HepG2 (cell line): ENCODE data around the gene SRCAP. TPM values are rescaled to one million over a fixed set of nuclear protein-coding genes. Genes with fewer than 3 reads are reported as not detected.

Source experiments
- ATAC-seq: fragments of 200-7000 bp; cut with Tn5 transposase; 3 replicates; pipeline ENCODE4 v1.9.1; 2020; ENCODE audit warnings: mild to moderate bottlenecking, moderate library complexity
- BruUV-seq: library from RNA; stranded (reverse); fragments of 400-500 nt; replicated peaks from 2 replicates; lab custom pipeline; 2021; lab: Mats Ljungman, UMichigan
- CTCF ChIA-PET: fragments of 300-600 bp; formaldehyde crosslinking; extraction: SDS; loops from one replicate; lab custom pipeline; 2021; ENCODE audit warnings: low total read pairs, inconsistent platforms, low intra/inter-chr PET ratio; lab: Yijun Ruan, JAX
- POLR2A ChIA-PET: fragments of 350-600 bp; sonication (Branson Sonifier 250); formaldehyde crosslinking; loops from one replicate; lab custom pipeline; 2020; ENCODE audit warnings: antibody characterized with exemption, inconsistent platforms; lab: Yijun Ruan, JAX
- DNase-seq: peaks from one replicate; pipeline ENCODE4 v3.0.0-alpha.2; 2015; ENCODE audit warnings: low spot score
- FAIRE-seq: peaks from 3 replicates; lab custom pipeline; 2011; peaks lifted over from hg19 to GRCh38; lab: Jason Lieb, UNC
- H2AFZ ChIP-seq: one replicate; pipeline ENCODE4 v1.6.1; 2011; ENCODE audit warnings: low read length, inconsistent platforms
- H3K27ac ChIP-seq: fragments of 300-600 bp; 3 replicates; pipeline ENCODE4 v1.8.0; 2011; ENCODE audit warnings: mixed run types, mild to moderate bottlenecking, mixed read lengths, low read length, inconsistent platforms; ENCODE audit not compliant: insufficient read depth; ENCODE audit errors: extremely low read length
- H3K27me3 ChIP-seq, 2 experiments: fragments of 200-600 bp in 1 of 2; 2 replicates in 1 of 2; 3 replicates in 1 of 2; pipeline versions ENCODE4 v1.6.0 to v1.8.0; 2011; ENCODE audit warnings: low read length in 2 of 2, mild to moderate bottlenecking in 2 of 2, moderate library complexity in 2 of 2, inconsistent platforms in 1 of 2; ENCODE audit not compliant: insufficient read depth in 2 of 2, control insufficient read depth in 1 of 2
- H3K36me3 ChIP-seq, 2 experiments: fragments of 200-600 bp in 1 of 2; replicated peaks in 1 of 2; 2 replicates in 1 of 2; 3 replicates in 1 of 2; pipeline versions ENCODE4 v1.5.1 to v1.8.0; 2011; ENCODE audit warnings: low read length in 2 of 2, inconsistent platforms in 1 of 2; ENCODE audit not compliant: insufficient read depth in 2 of 2, control insufficient read depth in 1 of 2
- H3K4me1 ChIP-seq: 2 replicates; pipeline ENCODE4 v1.5.1; 2012; ENCODE audit warnings: low read length, inconsistent platforms; ENCODE audit not compliant: insufficient read depth
- H3K4me2 ChIP-seq: 2 replicates; pipeline ENCODE4 v1.6.0; 2011; ENCODE audit warnings: low read depth, low read length, inconsistent platforms
- H3K4me3 ChIP-seq, 3 experiments: fragments of 200-600 bp in 1 of 3; sonication (generic), shearing (Covaris generic) in 1 of 3; replicated peaks in 1 of 3; 2 replicates each; pipeline ENCODE4 v1.5.1; 2011 to 2016; ENCODE audit warnings: low read length in 3 of 3, inconsistent platforms in 2 of 3, low read depth in 2 of 3, mild to moderate bottlenecking in 2 of 3, control low read depth in 1 of 3, mixed read lengths in 1 of 3; ENCODE audit not compliant: insufficient read depth in 1 of 3
- H3K79me2 ChIP-seq: one replicate; pipeline ENCODE4 v1.6.1; 2011; ENCODE audit warnings: low read length, inconsistent platforms; ENCODE audit not compliant: insufficient read depth
- H3K9ac ChIP-seq: 2 replicates; pipeline ENCODE4 v1.6.0; 2011; ENCODE audit warnings: mild to moderate bottlenecking, low read depth, low read length, inconsistent platforms; ENCODE audit not compliant: insufficient read depth
- H3K9me3 ChIP-seq: 2 replicates; pipeline ENCODE4 v1.5.1; 2012; ENCODE audit warnings: mild to moderate bottlenecking, low read length
- H4K20me1 ChIP-seq: 2 replicates; pipeline ENCODE4 v1.6.0; 2011; ENCODE audit warnings: inconsistent platforms, mild to moderate bottlenecking, low read length, moderate library complexity; ENCODE audit not compliant: insufficient read depth
- ARID2 ChIP-seq: sonication (generic); formaldehyde crosslinking; IDR thresholded peaks from 2 replicates; pipeline ENCODE4 v1.8.1; 2022; ENCODE audit warnings: mild to moderate bottlenecking, missing genetic modification reagents, borderline replicate concordance
- BCLAF1 ChIP-seq: fragments of 450-650 bp; IDR thresholded peaks from 2 replicates; pipeline ENCODE4 v1.6.1; 2017; ENCODE audit warnings: mild to moderate bottlenecking
- CAMTA2 ChIP-seq: sonication (generic); formaldehyde crosslinking; IDR thresholded peaks from 2 replicates; pipeline ENCODE4 v1.4.0; 2020; ENCODE audit warnings: mild to moderate bottlenecking, missing genetic modification reagents, borderline replicate concordance
- MED13 ChIP-seq: sonication (generic); formaldehyde crosslinking; IDR thresholded peaks from 2 replicates; pipeline ENCODE4 v1.5.0; 2020; ENCODE audit warnings: missing genetic modification reagents
- MTA1 ChIP-seq: sonication (generic); formaldehyde crosslinking; IDR thresholded peaks from 2 replicates; pipeline ENCODE4 v1.4.0; 2020; ENCODE audit warnings: missing genetic modification reagents, mild to moderate bottlenecking, borderline replicate concordance
- PCBP2 ChIP-seq: fragments of 200-400 bp; formaldehyde crosslinking; optimal IDR thresholded peaks from 2 replicates; pipeline ENCODE3; 2018; ENCODE audit warnings: low read length, low read depth; ENCODE audit not compliant: poor library complexity, severe bottlenecking
- TBL1XR1 ChIP-seq: fragments of 150-350 bp; IDR thresholded peaks from 2 replicates; pipeline ENCODE4 v1.6.1; 2014; ENCODE audit warnings: borderline replicate concordance, low read length; ENCODE audit not compliant: partially characterized antibody
- TOPORS ChIP-seq: sonication (generic); formaldehyde crosslinking; IDR thresholded peaks from 2 replicates; pipeline ENCODE4 v1.8.0; 2023; ENCODE audit warnings: mild to moderate bottlenecking, missing genetic modification reagents
- ZFP1 ChIP-seq: IDR thresholded peaks from 2 replicates; pipeline ENCODE4 v1.6.1; 2016
- ZNF235 ChIP-seq: sonication (generic); formaldehyde crosslinking; IDR thresholded peaks from 2 replicates; pipeline ENCODE4 v1.8.1; 2023; ENCODE audit warnings: mild to moderate bottlenecking, missing genetic modification reagents, borderline replicate concordance
- WGBS: methylation state at CpG from one replicate; pipeline ENCODE4 v1.1.6; 2017; ENCODE audit warnings: low lambda C conversion rate; 5-methylcytosine and 5-hydroxymethylcytosine counted together
- in situ Hi-C: cut with HindIII; loops from 2 replicates; pipeline ENCODE4 v1.10.0; 2017; ENCODE audit warnings: low pct_unique_long_range_greater_than_20kb; ENCODE audit not compliant: extremely low pct_ligation_motif_present
- intact Hi-C: fragments of 100-400 bp; cut with micrococcal nuclease; formaldehyde crosslinking; loops from one replicate; pipeline ENCODE4 v1.10.0; 2022; ENCODE audit not compliant: unreplicated experiment
- polyA plus RNA-seq, 8 experiments: library from polyadenylated mRNA; depleted of rRNA in 3 of 8; stranded (reverse) in 7 of 8; unstranded in 1 of 8; fragments of >200 nt; fragmentation: Illumina TruSeq in 4 of 8; extraction: Trizol in 4 of 8; gene quantifications; 2 replicates each; pipeline versions ENCODE4 v1.2.1 to v1.2.3, GENCODE V29; 2011 to 2016; ENCODE audit warnings: low read depth in 4 of 8, missing spikeins in 1 of 8, mixed read lengths in 1 of 8; ENCODE audit not compliant: insufficient read depth in 1 of 8
- total RNA-seq, 5 experiments: library from RNA; depleted of rRNA; stranded (reverse); fragments of >200 nt; fragmentation: Illumina TruSeq; extraction: Trizol; gene quantifications; 2 replicates each; pipeline ENCODE4 v1.2.3, GENCODE V29; 2016; ENCODE audit warnings: low read depth in 1 of 5
- TF ChIP-seq, protein P1 (sequence below): sonication (generic); formaldehyde crosslinking; IDR thresholded peaks from 2 replicates; pipeline ENCODE4 v1.8.0; 2022; ENCODE audit warnings: missing genetic modification reagents, mild to moderate bottlenecking, moderate library complexity, borderline replicate concordance

SRCAP gene
- total and polyA plus RNA-seq, 2 of the 13 experiments (the other 11 are each of a cell fraction or from before 2014, with no cell fraction given), result 4.9 to 9.0 TPM

DNA sequence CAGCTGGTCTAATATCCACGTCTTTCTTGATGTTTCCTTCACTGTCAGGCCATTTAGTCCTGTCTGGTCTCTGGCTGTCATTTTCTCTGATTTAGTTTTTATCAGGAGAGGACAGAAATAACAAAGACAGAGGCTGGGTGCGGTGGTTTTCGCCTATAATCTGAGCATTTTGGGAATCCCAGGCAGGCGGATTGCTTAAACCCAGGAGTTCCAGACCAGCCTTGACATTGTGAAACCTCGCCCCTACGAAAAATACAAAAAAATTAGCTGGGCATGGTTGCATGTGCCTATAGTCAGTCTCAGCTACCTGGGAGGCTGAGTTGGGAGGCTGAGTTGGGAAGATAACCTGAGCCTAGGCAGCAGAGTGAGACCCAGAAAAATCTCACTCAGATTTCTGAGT is 7.1 kb downstream of the SRCAP start:
- over 99% methylated on average over 6 of the region's 6 CpGs for WGBS
- Histone ChIP-seq H3K27me3 (no peaks in the 10 kb centered on the region), H3K27ac (no peak overlapping the region), H3K79me2 (peaks cover 7% of the 10 kb centered on the region), H3K4me3 (no peak overlapping the region), H3K9me3 (no peaks in the 10 kb centered on the region), H2AFZ (no peak overlapping the region), H3K4me1 (no peaks in the 10 kb centered on the region), H3K9ac (no peak overlapping the region), H3K4me2 (no peak overlapping the region), H4K20me1 (no peaks in the 10 kb centered on the region), H3K36me3 (peaks cover 59 to 93% of the 10 kb centered on the region in 2 experiments)
- FAIRE-seq (no peak), ATAC-seq (no peak), DNase-seq (no peak)
- POLR2A ChIA-PET, result interaction anchor here (1.7 kb wide), 1 partner anchor 42 kb away, joined by 5 read pairs; the partner anchor contains the start of gene PHKG2
- in situ Hi-C loops (no loop called here), intact Hi-C loops (no loop called here)
- CTCF ChIA-PET, result no interaction called here
- TF ChIP-seq ARID2 (CRISPR knock-in tag), result no peak
- BruUV-seq, result no TSS peak

DNA sequence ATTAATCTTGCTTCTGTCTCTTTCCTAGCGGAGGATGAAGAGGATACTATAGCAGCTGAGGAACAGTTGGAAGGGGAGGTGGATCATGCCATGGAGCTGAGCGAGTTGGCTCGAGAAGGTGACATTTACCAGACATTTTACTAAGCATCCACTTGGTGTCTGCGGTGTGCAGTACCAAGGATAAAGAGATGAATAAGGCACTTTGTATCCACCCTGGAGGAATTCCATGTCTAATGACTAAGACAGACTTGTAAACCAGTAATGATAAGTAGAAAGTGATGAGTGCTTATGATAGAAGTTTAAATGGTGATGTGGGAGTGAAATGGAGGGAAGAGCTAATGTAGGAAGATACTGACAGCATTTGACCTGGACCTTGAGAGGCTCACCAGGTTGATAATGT is 12.0 kb downstream of the SRCAP start:
- CTCF ChIA-PET, result no interaction called here
- no peak overlapping the region for H3K4me2 ChIP-seq
- no TSS peak for BruUV-seq
- intact Hi-C loops (no loop called here), in situ Hi-C loops (no loop called here)
- no peak overlapping the region for H3K27ac ChIP-seq
- DNase-seq (no peak), FAIRE-seq (no peak), ATAC-seq (no peak)
- H3K79me2 ChIP-seq, result no peaks in the 10 kb centered on the region
- H3K9me3 ChIP-seq, result no peaks in the 10 kb centered on the region
- H3K27me3 ChIP-seq, result no peaks in the 10 kb centered on the region
- H3K36me3 ChIP-seq, result peaks cover 72 to 93% of the 10 kb centered on the region in 2 experiments
- 98% methylated on average over 4 of the region's 4 CpGs for WGBS
- H3K4me1 ChIP-seq, result no peaks in the 10 kb centered on the region
- H2AFZ ChIP-seq, result no peak overlapping the region
- no peak for TF ChIP-seq BCLAF1
- TF ChIP-seq MED13 (CRISPR knock-in tag), result no peak
- no peak for TF ChIP-seq MTA1 (CRISPR knock-in tag)
- TF ChIP-seq ZFP1 (CRISPR knock-in tag), result no peak
- TF ChIP-seq CAMTA2 (CRISPR knock-in tag), result no peak
- no peak for TF ChIP-seq TBL1XR1
- TF ChIP-seq ZNF235 (CRISPR knock-in tag), result no peak
- TF ChIP-seq PCBP2, result no peak
- TF ChIP-seq TOPORS (CRISPR knock-in tag), result no peak
- TF ChIP-seq, protein P1, sequence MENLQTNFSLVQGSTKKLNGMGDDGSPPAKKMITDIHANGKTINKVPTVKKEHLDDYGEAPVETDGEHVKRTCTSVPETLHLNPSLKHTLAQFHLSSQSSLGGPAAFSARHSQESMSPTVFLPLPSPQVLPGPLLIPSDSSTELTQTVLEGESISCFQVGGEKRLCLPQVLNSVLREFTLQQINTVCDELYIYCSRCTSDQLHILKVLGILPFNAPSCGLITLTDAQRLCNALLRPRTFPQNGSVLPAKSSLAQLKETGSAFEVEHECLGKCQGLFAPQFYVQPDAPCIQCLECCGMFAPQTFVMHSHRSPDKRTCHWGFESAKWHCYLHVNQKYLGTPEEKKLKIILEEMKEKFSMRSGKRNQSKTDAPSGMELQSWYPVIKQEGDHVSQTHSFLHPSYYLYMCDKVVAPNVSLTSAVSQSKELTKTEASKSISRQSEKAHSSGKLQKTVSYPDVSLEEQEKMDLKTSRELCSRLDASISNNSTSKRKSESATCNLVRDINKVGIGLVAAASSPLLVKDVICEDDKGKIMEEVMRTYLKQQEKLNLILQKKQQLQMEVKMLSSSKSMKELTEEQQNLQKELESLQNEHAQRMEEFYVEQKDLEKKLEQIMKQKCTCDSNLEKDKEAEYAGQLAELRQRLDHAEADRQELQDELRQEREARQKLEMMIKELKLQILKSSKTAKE (CRISPR knock-in tag), result no peak
- no peaks in the 10 kb centered on the region for H4K20me1 ChIP-seq
- POLR2A ChIA-PET, result no interaction called here
- H3K9ac ChIP-seq, result no peak overlapping the region
- H3K4me3 ChIP-seq, result no peak overlapping the region
